Islet precursor cell (in vitro differentiated cells): Measurements from ENCODE around the gene SIGLEC14.

Experiments used
- DNase-seq: peaks from one replicate; pipeline ENCODE4 v3.0.0-alpha.2; 2018

The SIGLEC14 gene

DNA sequence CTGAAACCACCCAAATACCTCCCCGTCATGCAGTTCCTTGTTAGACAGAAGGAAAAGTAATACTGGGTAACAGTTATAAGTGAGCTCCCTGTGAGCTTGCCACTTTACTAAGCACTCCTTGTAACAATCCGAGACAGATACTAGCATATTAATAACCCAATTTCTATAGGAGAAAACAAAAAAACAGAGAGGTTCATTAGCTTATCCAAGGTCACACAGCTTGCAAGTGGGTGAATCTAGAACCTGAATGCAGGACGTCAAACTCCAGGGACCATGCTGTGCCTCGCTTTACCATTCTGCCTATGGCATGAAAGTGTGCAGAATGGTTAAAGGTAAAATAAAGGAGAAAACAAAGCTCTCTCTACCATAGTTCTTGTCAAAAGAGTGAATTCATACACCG lies 31.8 kb downstream of the SIGLEC14 start:
- DNase-seq: no peak

DNA sequence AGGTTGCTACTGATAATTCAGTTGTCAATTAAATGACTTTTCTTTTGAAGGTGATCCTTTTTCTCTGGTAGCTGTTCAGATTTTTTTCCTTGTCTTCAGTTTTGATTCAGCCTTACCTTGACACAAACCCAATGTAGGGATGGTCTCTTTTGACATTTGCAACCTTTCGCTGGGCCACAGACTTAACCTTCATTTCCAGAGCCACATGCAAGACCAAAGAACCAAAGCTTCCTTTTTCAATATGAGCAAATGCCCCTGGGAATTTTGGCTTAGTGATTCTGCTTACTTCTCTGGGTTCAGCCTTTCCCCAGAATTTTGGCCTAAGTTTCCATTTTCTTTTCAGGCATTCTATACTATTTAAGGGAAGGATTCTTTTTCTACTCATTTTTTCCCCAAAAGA lies 36.0 kb downstream of the SIGLEC14 start:
- no peak for DNase-seq

GRCh38 chr19:51607920-51608562 lies 38.6 kb downstream of the SIGLEC14 start:
- DNase-seq: peak; percentile 86

DNA sequence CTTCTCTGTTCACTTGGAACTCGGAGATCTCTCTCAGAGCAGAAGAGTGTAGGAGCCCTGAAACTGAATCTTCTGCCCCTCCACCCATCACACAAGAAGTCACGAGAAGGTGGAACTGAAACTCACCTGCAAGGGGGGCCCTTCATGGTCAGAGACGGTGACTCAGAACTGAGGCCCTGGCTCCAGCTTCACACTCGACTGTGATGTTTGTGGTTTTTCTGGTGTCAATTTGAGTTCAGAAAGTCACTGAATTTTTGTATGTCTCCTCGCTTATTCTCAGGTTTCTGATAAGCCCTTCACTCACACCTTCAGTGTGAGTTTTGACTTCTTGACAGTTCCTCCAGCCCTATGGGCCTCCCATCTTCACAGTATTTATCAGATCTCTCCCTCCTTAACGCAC lies 39.5 kb downstream of the SIGLEC14 start:
- no peak for DNase-seq

DNA sequence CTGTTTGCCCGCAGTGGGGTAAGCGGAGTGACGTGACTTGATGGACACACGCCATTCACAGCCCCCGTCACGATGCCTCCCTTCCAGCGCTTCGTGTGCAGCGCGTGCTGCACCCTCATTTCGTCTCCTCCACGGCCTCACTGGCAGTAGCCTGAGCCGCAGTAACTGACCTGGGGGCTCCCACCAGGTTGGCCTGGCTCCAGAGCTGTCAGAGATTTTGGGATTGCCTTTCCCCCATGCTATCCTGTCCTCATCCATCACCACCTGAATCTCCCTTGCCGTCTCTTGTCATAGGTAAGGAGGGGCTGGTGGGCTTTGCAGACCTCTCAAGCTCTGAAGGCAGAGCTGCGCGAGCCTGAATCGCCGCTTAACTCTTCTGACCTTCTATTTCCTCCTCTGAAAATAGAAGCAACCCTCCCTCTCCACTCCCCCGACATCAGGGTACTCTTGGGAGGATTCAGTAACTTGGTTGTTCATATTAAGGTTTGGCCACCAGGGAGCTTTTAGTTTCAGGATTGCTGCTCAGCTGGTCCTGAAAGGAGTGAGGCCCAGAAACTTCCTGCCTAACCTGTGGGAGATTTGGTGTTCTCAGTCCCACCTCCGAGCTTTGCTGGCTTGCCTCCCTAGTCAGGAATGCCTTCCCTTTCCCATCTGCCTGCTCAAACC lies 44.3 kb downstream of the SIGLEC14 start:
- no peak for DNase-seq

DNA sequence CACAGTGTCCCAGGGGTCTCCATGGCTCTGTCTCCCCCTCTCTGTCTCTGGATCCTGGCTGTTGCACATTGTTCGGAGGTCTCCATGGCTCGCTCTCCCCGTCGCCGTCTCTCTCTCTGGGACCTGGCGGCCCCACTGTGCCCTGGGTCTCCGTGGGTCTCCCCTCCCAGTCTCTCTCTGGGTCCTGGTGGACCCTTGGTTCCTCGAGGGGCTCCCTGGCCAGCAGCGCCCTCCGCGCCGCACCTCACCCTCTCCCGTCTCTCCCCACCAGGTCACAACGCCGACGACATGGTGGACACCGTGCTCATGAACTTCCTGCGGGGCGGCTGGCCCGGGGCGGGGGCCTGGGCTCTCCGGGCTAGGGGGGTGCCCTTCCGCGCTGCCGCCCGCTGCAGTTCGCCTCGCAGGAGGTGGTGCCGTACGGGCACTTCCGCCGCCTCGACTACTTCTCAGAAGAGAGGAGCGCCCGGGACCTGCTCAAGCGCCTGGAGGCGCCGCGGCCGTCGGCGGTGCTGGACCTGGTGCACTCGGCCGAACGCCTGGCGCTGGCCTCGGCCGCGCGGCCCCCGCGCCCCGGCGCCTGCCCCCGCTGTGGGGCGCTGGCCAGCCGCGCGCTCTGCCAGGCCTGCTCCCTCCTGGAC lies 45.6 kb downstream of the SIGLEC14 start:
- DNase-seq: no peak

GRCh38 chr19:51599084-51599483 lies 47.5 kb downstream of the SIGLEC14 start:
- DNase-seq: no peak

GRCh38 chr19:51598159-51598915 lies 48.3 kb downstream of the SIGLEC14 start:
- no peak for DNase-seq

GRCh38 chr19:51595190-51596175 lies 51.1 kb downstream of the SIGLEC14 start:
- no peak for DNase-seq

GRCh38 chr19:51594774-51595109 lies 51.9 kb downstream of the SIGLEC14 start:
- DNase-seq: no peak

DNA sequence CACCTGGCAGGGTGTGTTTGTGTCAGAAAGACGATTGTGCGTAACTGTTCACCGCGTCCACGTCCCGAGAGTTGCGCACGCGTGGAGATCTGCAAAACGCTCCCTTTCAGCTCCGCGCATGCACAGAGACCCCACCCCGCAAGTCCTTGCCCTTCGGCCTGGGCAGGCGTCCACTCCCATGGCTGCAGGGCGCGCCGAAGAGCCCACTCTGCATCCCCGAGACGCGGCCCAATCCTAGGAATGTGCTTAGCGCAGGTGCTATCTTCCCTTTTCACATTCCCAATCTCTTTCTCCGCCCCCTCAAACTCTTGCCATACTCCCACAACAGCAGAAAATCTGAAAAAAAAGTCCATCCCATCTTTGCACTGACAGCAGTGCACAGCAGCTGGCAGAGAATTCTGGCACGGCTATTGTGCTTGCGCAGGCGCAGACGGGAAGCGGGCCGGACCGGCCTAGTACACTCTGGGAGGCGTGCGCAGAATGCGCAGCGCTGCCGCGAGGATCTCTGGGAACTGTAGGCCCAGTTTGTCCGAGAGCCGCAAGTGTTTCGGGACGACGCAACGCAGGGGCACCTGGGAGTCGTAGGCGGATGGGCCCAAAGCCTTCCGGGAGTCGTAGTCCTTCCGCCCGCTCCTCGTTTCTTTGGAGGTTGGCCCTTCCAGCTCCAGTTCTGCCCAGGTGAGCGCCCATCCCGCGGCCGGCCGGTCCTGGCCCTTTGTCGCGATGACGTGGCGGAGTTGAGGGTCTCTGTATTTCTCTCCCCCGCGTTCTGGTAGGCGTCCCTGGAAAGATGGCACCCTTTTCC lies 52.5 kb downstream of the SIGLEC14 start:
- DNase-seq: peak; percentile 96

- DNase-seq: no peak
Measured at GRCh38 chr19:51593138-51593890, 53.3 kb downstream of the SIGLEC14 start.
